GM21423 (cell line): ENCODE results near the gene USP12.

Source experiments
- ATAC-seq: cut with Tn5 transposase; IDR thresholded peaks from one replicate; pipeline ENCODE4 v1.9.1; 2021; ENCODE audit warnings: mild to moderate bottlenecking, moderate library complexity; ENCODE audit not compliant: unreplicated experiment

The USP12 gene

GRCh38 chr13:27040826-27041108 is 130.8 kb downstream of the USP12 start:
- ATAC-seq = no peak

GRCh38 chr13:27039171-27039701 is 132.4 kb downstream of the USP12 start:
- no peak for ATAC-seq

- ATAC-seq = no peak
Measured at GRCh38 chr13:27038323-27038722, 133.3 kb downstream of the USP12 start.

GRCh38 chr13:27037571-27037970 is 134.0 kb downstream of the USP12 start:
- ATAC-seq = no peak

- ATAC-seq = no peak
Measured at GRCh38 chr13:27037171-27037570, 134.4 kb downstream of the USP12 start.

GRCh38 chr13:27036236-27036981 is 135.2 kb downstream of the USP12 start:
- no peak for ATAC-seq

GRCh38 chr13:27035892-27036235 is 135.7 kb downstream of the USP12 start:
- ATAC-seq = no peak

GRCh38 chr13:27034678-27035111 is 136.9 kb downstream of the USP12 start:
- no peak for ATAC-seq

- ATAC-seq = no peak
Measured at GRCh38 chr13:27028683-27029480, 142.7 kb downstream of the USP12 start.

GRCh38 chr13:27027086-27027667 is 144.4 kb downstream of the USP12 start:
- ATAC-seq = no peak

GRCh38 chr13:27026396-27026795 is 145.2 kb downstream of the USP12 start:
- ATAC-seq = no peak

GRCh38 chr13:27024776-27025492 is 146.7 kb downstream of the USP12 start:
- ATAC-seq = no peak

- no peak for ATAC-seq
Measured at GRCh38 chr13:27024074-27024461, 147.5 kb downstream of the USP12 start.

GRCh38 chr13:27023385-27024073 is 148.1 kb downstream of the USP12 start:
- no peak for ATAC-seq

GRCh38 chr13:27022571-27023311 is 148.9 kb downstream of the USP12 start:
- no peak for ATAC-seq

GRCh38 chr13:27020415-27020814 is 151.2 kb downstream of the USP12 start:
- ATAC-seq = no peak

GRCh38 chr13:27018882-27019281 is 152.7 kb downstream of the USP12 start:
- ATAC-seq = no peak

- no peak for ATAC-seq
Measured at GRCh38 chr13:27018344-27018861, 153.2 kb downstream of the USP12 start.

- no peak for ATAC-seq
Measured at GRCh38 chr13:27016875-27017274, 154.7 kb downstream of the USP12 start.
